Stimulated activated CD4-positive, alpha-beta T cell treated with anti-CD3 and anti-CD28 coated beads, TNF-alpha, amount 100 ng/mL, for 24 hours (primary cell): ENCODE results near the gene ZNF385B.
"Not testable (repeated sequence)": the region's sequence is repeated elsewhere in the genome, so short reads cannot be mapped to it uniquely, and the experiment has no call there.

Experiments used
- DNase-seq, 3 experiments: peaks; one replicate each; pipeline ENCODE4 v3.0.0-alpha.2; 2020; ENCODE audit warnings: low read depth in 3 of 3

Gene ZNF385B

DNA sequence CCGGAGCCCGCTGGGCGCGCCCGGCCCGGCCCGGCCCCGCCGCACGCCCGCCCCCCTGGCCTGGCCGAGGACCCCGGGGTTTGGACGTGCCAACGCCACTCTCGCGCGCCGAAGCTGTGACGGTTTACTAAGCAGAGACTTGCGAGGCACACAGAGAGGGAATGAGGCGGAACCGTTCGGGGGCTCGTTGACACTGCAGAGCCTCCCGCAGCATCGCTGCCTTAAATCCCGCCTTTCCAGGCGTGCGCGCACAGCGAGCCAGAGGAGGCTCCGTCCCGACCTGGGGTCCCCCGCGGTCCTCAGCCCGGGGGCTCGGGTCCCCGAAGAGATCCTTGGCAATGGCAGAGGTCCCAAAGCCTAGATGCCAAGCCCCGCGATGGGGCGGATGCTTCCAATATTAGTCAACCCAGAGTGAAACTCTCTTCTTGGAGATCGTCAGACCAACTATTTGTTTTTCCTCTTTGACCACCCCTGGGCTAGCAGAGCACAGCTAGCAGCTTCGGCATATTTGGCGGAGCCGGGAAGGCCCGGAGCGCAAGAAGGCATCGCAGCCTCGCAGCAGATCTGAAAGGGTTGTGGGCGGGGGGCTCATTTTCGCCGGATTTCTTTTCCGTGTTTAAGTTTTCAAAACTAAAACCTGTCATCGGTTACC lies at the start of gene ZNF385B:
Gene ZNF385B (minus strand): TSS at position 197 of the 652 bp plus-strand sequence.
- no peak for DNase-seq

- no peak for DNase-seq
These were observed 49.3 kb upstream of the ZNF385B start for GRCh38 chr2:179910735-179911113.

GRCh38 chr2:179909845-179910734 lies 48.7 kb upstream of the ZNF385B start:
- DNase-seq: no peak

GRCh38 chr2:179900655-179901054 lies 39.2 kb upstream of the ZNF385B start:
- no peak for DNase-seq

DNA sequence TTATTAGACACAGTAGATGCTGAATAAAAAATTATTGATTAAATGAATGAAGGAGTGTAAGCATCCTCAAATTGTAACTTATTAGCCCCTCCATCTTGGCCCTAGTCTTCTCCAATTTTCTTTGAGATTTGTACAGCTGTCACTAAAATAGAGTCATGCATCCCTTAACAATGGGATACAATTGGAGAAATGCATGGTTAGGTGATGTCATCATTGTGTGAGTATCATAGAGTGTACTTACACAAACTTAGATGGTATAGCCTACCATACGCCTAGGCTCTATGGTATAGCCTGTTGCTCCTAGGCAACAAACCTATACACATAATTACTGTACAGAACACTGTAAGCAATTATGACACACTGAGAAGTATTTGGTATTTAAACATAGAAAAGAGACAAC lies 38.3 kb upstream of the ZNF385B start:
- no peak for DNase-seq

GRCh38 chr2:179898873-179899272 lies 37.5 kb upstream of the ZNF385B start:
- no peak for DNase-seq

- no peak for DNase-seq
These were observed 32.2 kb upstream of the ZNF385B start for GRCh38 chr2:179893616-179894015.

GRCh38 chr2:179891237-179891636 lies 29.8 kb upstream of the ZNF385B start:
- DNase-seq: no peak

DNA sequence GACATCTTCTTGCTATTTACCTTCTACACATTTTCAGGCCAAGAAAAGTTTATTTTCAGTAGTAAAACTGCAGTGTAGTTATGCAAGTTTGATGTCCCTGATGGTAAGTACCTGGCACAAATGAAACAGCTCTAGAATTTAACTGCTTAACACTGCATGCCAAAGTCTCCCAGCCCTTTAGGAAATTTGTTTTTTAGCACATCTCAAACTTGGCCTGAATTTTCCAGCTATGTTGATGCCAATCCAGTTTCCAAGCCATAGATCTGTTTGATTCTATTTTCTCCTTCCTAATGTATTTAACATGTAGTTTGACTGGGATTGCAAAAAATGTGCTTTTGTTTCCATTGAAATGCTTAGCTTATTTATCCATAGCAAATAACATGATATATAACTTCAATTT lies 29.3 kb upstream of the ZNF385B start:
- no peak for DNase-seq

GRCh38 chr2:179888642-179889041 lies 27.2 kb upstream of the ZNF385B start:
- not testable (repeated sequence) for DNase-seq

DNA sequence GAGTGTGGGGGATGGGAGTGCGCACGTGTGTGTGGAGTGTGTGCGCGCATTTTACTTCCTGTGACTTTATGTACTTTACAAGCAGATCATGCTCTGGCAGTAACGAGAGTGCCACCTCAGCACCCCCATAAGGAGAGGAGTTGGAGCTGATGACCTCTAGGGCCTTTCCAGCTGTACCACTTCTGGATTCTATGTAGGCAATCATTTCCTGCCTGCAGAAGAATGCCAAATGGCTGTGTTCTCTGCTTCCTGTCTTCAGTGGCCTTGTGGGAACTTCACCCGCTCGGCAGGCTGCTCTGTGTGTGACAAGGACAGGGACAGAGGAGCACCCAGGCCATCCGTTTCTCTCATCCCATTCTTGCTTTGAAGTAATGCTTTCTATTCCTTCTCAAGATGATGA lies 22.8 kb upstream of the ZNF385B start:
- no peak for DNase-seq

DNA sequence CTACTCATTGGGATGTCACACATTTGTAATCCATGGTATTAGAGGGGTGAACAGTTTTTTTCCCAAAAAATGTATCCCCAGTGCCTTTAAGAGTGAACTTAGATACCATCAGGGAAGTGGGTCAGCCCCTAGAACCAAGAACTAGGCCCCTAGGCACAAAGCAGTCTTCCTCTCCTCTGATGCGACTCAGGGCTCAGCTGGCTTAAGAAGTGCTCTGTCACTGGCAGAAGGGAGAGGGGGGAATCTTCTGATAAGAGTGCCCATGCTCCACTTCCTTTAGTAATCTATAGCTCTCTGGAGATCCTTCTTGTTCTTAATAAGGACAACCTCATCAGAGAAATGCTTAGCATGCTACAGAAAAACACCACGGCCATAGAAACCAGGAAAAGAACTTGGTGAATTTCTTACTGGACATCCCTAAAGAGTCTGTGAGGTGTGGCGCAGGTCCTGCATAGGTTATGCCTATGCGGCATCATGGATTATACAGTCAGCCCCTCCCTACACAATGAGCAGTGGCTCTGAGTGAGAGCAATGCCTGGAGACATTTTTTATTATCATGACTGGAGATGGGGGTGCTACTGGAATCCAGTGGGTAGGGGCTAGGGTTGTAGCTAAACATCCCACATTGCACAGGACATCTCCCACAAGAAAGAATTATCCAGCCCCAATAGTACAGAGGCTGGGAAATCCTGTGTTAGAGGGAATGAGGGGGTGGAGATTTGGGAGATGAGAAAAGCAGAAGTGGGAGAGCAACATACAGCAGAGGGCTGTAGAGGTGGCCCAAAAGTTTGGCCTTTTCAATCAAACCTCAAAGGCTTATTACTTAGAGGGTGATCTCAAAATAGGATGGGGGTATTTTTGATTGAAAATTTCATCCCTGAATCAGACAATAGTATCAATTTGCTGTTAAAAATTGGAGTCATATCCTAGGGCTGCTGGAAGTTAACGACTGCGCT lies 21.7 kb upstream of the ZNF385B start:
- no peak for DNase-seq

- DNase-seq: no peak
These were observed 16.4 kb upstream of the ZNF385B start for GRCh38 chr2:179877601-179878364.

DNA sequence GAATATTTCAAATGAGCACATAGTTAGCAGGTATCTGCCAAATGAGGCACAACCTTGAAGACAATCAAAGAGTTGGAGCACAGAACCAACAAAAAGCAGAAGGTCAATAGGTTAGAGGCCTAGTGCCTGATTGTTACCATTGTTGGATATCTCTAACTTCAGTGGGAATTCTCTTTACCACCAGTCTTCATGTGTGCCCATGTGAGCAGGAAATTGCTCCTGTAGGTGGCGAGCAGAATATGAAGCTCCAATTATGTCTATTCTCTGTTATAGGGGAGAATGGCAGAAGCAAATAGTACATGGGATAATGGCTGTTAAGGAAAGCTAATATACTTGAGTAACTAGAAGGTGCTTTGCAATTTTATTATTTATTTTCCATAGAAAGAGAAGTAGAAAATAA lies 14.9 kb upstream of the ZNF385B start:
- DNase-seq: no peak

- DNase-seq: no peak
These were observed 14.5 kb upstream of the ZNF385B start for GRCh38 chr2:179875864-179876263.

DNA sequence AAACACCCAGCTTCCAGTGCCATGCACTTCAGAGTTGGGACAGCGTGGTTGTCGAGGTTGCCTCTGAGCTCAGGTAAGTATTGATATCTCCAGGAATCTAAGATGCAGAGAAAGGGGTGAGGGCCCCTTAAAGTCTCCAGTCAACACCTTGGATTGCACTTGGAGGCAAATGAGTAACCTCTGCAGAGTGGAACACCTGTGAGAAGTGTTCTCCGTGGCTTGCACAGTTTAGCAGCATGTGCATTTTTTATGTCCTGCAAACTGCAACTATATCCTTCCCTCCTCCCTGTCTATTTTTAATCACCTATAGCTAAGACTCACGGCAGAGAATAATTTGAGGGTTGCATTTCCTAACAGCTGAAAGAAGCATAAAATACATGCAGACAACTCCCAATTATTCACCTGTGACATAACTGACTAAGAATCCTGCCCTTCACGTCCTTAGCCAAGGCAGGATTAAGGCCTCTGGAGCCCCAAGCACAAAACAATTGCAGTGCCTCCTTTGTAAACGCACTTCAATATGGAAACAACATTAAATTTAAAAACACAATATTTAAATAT lies 1.6 kb upstream of the ZNF385B start:
- no peak for DNase-seq

GRCh38 chr2:179861027-179861415 lies 391 bp downstream of the ZNF385B start:
- DNase-seq: no peak

- no peak for DNase-seq
These were observed 971 bp downstream of the ZNF385B start for GRCh38 chr2:179860255-179861026.

GRCh38 chr2:179859523-179859922 lies 1.9 kb downstream of the ZNF385B start:
- DNase-seq: no peak

- DNase-seq: no peak
These were observed 4.2 kb downstream of the ZNF385B start for GRCh38 chr2:179857236-179857635.
